ENCODE data around the gene MMP20.

Gene MMP20

GRCh38 chr11:102620818-102621561 lies 4.1 kb downstream of the MMP20 start:
- TF ChIP-seq MAX (IDR thresholded peaks at IDR 0.05; ENCODE audit: low read depth, low read length) = no peak
- no peak for TF ChIP-seq POLR2A (IDR thresholded peaks at IDR 0.05; ENCODE audit: extremely low read depth, insufficient read length)
- TF ChIP-seq MYC (IDR thresholded peaks at IDR 0.05; ENCODE audit: low read depth, low read length) = no peak
- no peak for TF ChIP-seq CTCF (IDR thresholded peaks at IDR 0.05; ENCODE audit: low read depth, low read length)
- no peak overlapping the region for H3K4me3 ChIP-seq (ENCODE audit: low read depth, low read length)
- DNase-seq (ENCODE audit: low read depth) = no peak

- DNase-seq (ENCODE audit: low read depth) = no peak
- TF ChIP-seq MYC (IDR thresholded peaks at IDR 0.05; ENCODE audit: low read depth, low read length) = no peak
- no peak for TF ChIP-seq MAX (IDR thresholded peaks at IDR 0.05; ENCODE audit: low read depth, low read length)
- no peak for TF ChIP-seq POLR2A (IDR thresholded peaks at IDR 0.05; ENCODE audit: extremely low read depth, insufficient read length)
- no peak for TF ChIP-seq CTCF (IDR thresholded peaks at IDR 0.05; ENCODE audit: low read depth, low read length)
Measured at GRCh38 chr11:102620179-102620578, 5.0 kb downstream of the MMP20 start.

GRCh38 chr11:102617466-102618008 lies 7.6 kb downstream of the MMP20 start:
- no peak for DNase-seq (ENCODE audit: low read depth)
- H3K4me3 ChIP-seq (ENCODE audit: low read depth, low read length) = no peak overlapping the region
- TF ChIP-seq MAX (IDR thresholded peaks at IDR 0.05; ENCODE audit: low read depth, low read length) (no peak), CTCF (IDR thresholded peaks at IDR 0.05; ENCODE audit: low read depth, low read length) (no peak), MYC (IDR thresholded peaks at IDR 0.05; ENCODE audit: low read depth, low read length) (no peak), POLR2A (IDR thresholded peaks at IDR 0.05; ENCODE audit: extremely low read depth, insufficient read length) (no peak)

More at GRCh38 chr11:102620179-102620578, 5.0 kb downstream of the MMP20 start:
- no peak overlapping the region for H3K4me3 ChIP-seq (ENCODE audit: low read depth, low read length)

- no peak for DNase-seq (ENCODE audit: low read depth)
- no peak overlapping the region for H3K4me3 ChIP-seq (ENCODE audit: low read depth, low read length)
- TF ChIP-seq CTCF (IDR thresholded peaks at IDR 0.05; ENCODE audit: low read depth, low read length) = no peak
- no peak for TF ChIP-seq POLR2A (IDR thresholded peaks at IDR 0.05; ENCODE audit: extremely low read depth, insufficient read length)
- no peak for TF ChIP-seq MAX (IDR thresholded peaks at IDR 0.05; ENCODE audit: low read depth, low read length)
- TF ChIP-seq MYC (IDR thresholded peaks at IDR 0.05; ENCODE audit: low read depth, low read length) = no peak
Measured at GRCh38 chr11:102615894-102616432, 9.2 kb downstream of the MMP20 start.

GRCh38 chr11:102615077-102615893 lies 9.8 kb downstream of the MMP20 start:
- H3K4me3 ChIP-seq (ENCODE audit: low read depth, low read length) = no peak overlapping the region
- TF ChIP-seq POLR2A (IDR thresholded peaks at IDR 0.05; ENCODE audit: extremely low read depth, insufficient read length) (no peak), CTCF (IDR thresholded peaks at IDR 0.05; ENCODE audit: low read depth, low read length) (no peak), MAX (IDR thresholded peaks at IDR 0.05; ENCODE audit: low read depth, low read length) (no peak), MYC (IDR thresholded peaks at IDR 0.05; ENCODE audit: low read depth, low read length) (no peak)
- DNase-seq (ENCODE audit: low read depth) = no peak

Data from NB4 (cell line).